Cardiac septum (tissue), 1 donor: ENCODE measurements around the gene RHOJ. TPM values are rescaled to one million over a fixed set of nuclear protein-coding genes. Genes with fewer than 3 reads are reported as not detected.
"Not testable (repeated sequence)": the region's sequence is repeated elsewhere in the genome, so short reads cannot be mapped to it uniquely, and the experiment has no call there.

Experiments
- DNase-seq: peaks from one replicate; pipeline ENCODE4 v3.0.0-alpha.2; 2020; ENCODE audit warnings: low spot score
- intact Hi-C: fragments of 100-400 bp; cut with DNase I; formaldehyde crosslinking; loops from one replicate; pipeline ENCODE4 v1.14.0; 2022
- total RNA-seq: library from RNA; stranded (reverse); fragmentation: NEBNext Ultra II Directional; extraction: Animal tissue kit (Norgen Biotek cat#: 25700); gene quantifications from one replicate; pipeline ENCODE4 v1.2.1, GENCODE V29; 2021
- donor health status: DM: no; HTN: no; CAD: no.

The RHOJ gene
- total RNA-seq, 1 donor from 2014 or later: 14.7 TPM

GRCh38 chr14:63248211-63248610 is 44.0 kb downstream of the RHOJ start:
- intact Hi-C loops: no loop called here
- no peak for DNase-seq

- intact Hi-C loops: no loop called here
Observed at GRCh38 chr14:63249092-63249491, 44.8 kb downstream of the RHOJ start.

GRCh38 chr14:63257299-63257698 is 53.1 kb downstream of the RHOJ start:
- intact Hi-C loops: no loop called here
- DNase-seq: no peak

More at GRCh38 chr14:63249092-63249491, 44.8 kb downstream of the RHOJ start:
- DNase-seq: no peak

GRCh38 chr14:63262446-63262845 is 58.2 kb downstream of the RHOJ start:
- DNase-seq: no peak
- intact Hi-C loops: no loop called here

- no peak for DNase-seq
- intact Hi-C loops: no loop called here
Observed at GRCh38 chr14:63266106-63266505, 61.9 kb downstream of the RHOJ start.

GRCh38 chr14:63267171-63267570 is 62.9 kb downstream of the RHOJ start:
- intact Hi-C loops: no loop called here
- no peak for DNase-seq

- DNase-seq: no peak
Observed at GRCh38 chr14:63268771-63269170, 64.5 kb downstream of the RHOJ start.

GRCh38 chr14:63269561-63270225 is 65.5 kb downstream of the RHOJ start:
- DNase-seq: no peak
- intact Hi-C loops: no loop called here

More at GRCh38 chr14:63268771-63269170, 64.5 kb downstream of the RHOJ start:
- intact Hi-C loops: no loop called here

- intact Hi-C loops: no loop called here
- no peak for DNase-seq
Observed at GRCh38 chr14:63273129-63273528, 68.9 kb downstream of the RHOJ start.

GRCh38 chr14:63273717-63274655 is 69.7 kb downstream of the RHOJ start:
- intact Hi-C loops: loop anchor here (2.0 kb wide), 1 partner anchor 1095 kb away; no protein-coding TSS in a partner anchor
- DNase-seq: no peak

- intact Hi-C loops: loop anchor here (2.0 kb wide), 2 partner anchors 101 to 1097 kb away; no protein-coding TSS in a partner anchor
- no peak for DNase-seq
Observed at GRCh38 chr14:63275611-63276010, 71.4 kb downstream of the RHOJ start.

GRCh38 chr14:63276016-63276415 is 71.8 kb downstream of the RHOJ start:
- intact Hi-C loops: loop anchor here (2.0 kb wide), 1 partner anchor 101 kb away; no protein-coding TSS in a partner anchor
- DNase-seq: no peak

GRCh38 chr14:63276492-63277342 is 72.5 kb downstream of the RHOJ start:
- DNase-seq: no peak
- intact Hi-C loops: loop anchor here (2.0 kb wide), 1 partner anchor 102 kb away; no protein-coding TSS in a partner anchor

- no peak for DNase-seq
- intact Hi-C loops: loop anchor here (2.0 kb wide), 1 partner anchor 103 kb away; no protein-coding TSS in a partner anchor
Observed at GRCh38 chr14:63277591-63278183, 73.4 kb downstream of the RHOJ start.

GRCh38 chr14:63279933-63280332 is 75.7 kb downstream of the RHOJ start:
- DNase-seq, intact Hi-C loops: not testable (repeated sequence)

- intact Hi-C loops: no loop called here
- DNase-seq: no peak
Observed at GRCh38 chr14:63282997-63283883, 79.0 kb downstream of the RHOJ start.

- DNase-seq: no peak
- intact Hi-C loops: no loop called here
Observed at GRCh38 chr14:63283884-63284248, 79.6 kb downstream of the RHOJ start.

- no peak for DNase-seq
- intact Hi-C loops: no loop called here
Observed at GRCh38 chr14:63286071-63286470, 81.8 kb downstream of the RHOJ start.
